ENCODE results near the gene MMP11. TPM values are rescaled to one million over a fixed set of nuclear protein-coding genes. Genes with fewer than 3 reads are reported as not detected.

The MMP11 gene
- total and polyA plus RNA-seq, 4 donors: 0.33 to 33.7 (median 0.61) TPM

GRCh38 chr22:23825246-23825905 is 52.7 kb downstream of the MMP11 start:
- Histone ChIP-seq H3K36me3 (ENCODE audit: control insufficient read depth in 4 of 4, insufficient read depth in 3 of 4, low read depth in 1 of 4, low read length in 3 of 4) (peaks cover 11 to 70% (median 38%) of the 10 kb centered on the region in 4 donors), H3K27me3 (ENCODE audit: control insufficient read depth in 4 of 4, insufficient read depth in 4 of 4, low read length in 3 of 4) (no peaks in the 10 kb centered on the region), H3K9me3 (ENCODE audit: control insufficient read depth in 4 of 4, low read length in 3 of 4) (no peaks in the 10 kb centered on the region), H3K27ac (ENCODE audit: low read depth in 1 of 2, low read length in 2 of 2) (no peak overlapping the region), H3K9ac (ENCODE audit: low read depth in 1 of 2, low read length in 2 of 2) (no peak overlapping the region), H3K4me1 (ENCODE audit: control insufficient read depth in 4 of 4, insufficient read depth in 4 of 4, low read length in 3 of 4) (no peaks in the 10 kb centered on the region), H3K4me3 (ENCODE audit: low read depth in 1 of 3, low read length in 3 of 3) (no peak overlapping the region)
- no peak for DNase-seq (ENCODE audit: low spot score)
- 97% methylated on average over 12 of the region's 12 CpGs for WGBS
- TF ChIP-seq YY1 (IDR thresholded peaks at IDR 0.05): no peak
- no peak for TF ChIP-seq HNF4G (IDR thresholded peaks at IDR 0.05)
- no peak for TF ChIP-seq TAF1 (conservative IDR thresholded peaks at IDR 0.05)
- no peak for TF ChIP-seq RXRA (IDR thresholded peaks at IDR 0.05)
- TF ChIP-seq JUND (IDR thresholded peaks at IDR 0.05): no peak
- no peak for TF ChIP-seq NR2F2 (IDR thresholded peaks at IDR 0.05)
- no peak for TF ChIP-seq MAX (IDR thresholded peaks at IDR 0.05)
- no peak for TF ChIP-seq FOXA1 (IDR thresholded peaks at IDR 0.05)
- no peak for TF ChIP-seq GABPA (IDR thresholded peaks at IDR 0.05 in 1 of 2, conservative IDR thresholded peaks at IDR 0.05 in 1 of 2)
- TF ChIP-seq SP1 (IDR thresholded peaks at IDR 0.05): no peak
- no peak for TF ChIP-seq REST (IDR thresholded peaks at IDR 0.05)
- TF ChIP-seq EGR1 (IDR thresholded peaks at IDR 0.05; ENCODE audit: low read depth in 2 of 2): no peak
- no peak for TF ChIP-seq ATF3 (IDR thresholded peaks at IDR 0.05)
- TF ChIP-seq CTCF (IDR thresholded peaks at IDR 0.05; ENCODE audit: low read depth, low read length, missing input control): no peak
- TF ChIP-seq ZBTB33 (IDR thresholded peaks at IDR 0.05): no peak
- no peak for TF ChIP-seq FOXA2 (IDR thresholded peaks at IDR 0.05)

All from liver (tissue), 9 donors.